Activated CD8-positive, alpha-beta memory T cell treated with anti-CD3 and anti-CD28 coated beads for 4 hours (primary cell): Measurements from ENCODE around the gene MAX.
A peak's percentile ranks its signal among the peaks of the same experiment; 100 is the strongest.

Source experiments
- DNase-seq, 2 donors: peaks; one replicate each; pipeline ENCODE4 v3.0.0-alpha.2; 2020; ENCODE audit warnings: low read depth in 2 of 2

MAX gene

GRCh38 chr14:65102441-65103149 is at the start of gene MAX:
TSS of gene MAX (minus strand) at chr14:65102517. CDS start at chr14:65102339, 178 bp downstream.
- peak; percentile 98 for DNase-seq

- DNase-seq: no peak
These were observed 49.3 kb upstream of the MAX start for GRCh38 chr14:65151609-65151956.

- DNase-seq: no peak
These were observed 48.7 kb upstream of the MAX start for GRCh38 chr14:65150898-65151608.

- no peak for DNase-seq
These were observed 46.8 kb upstream of the MAX start for GRCh38 chr14:65149116-65149515.

GRCh38 chr14:65144170-65144569 is 41.9 kb upstream of the MAX start:
- DNase-seq: no peak

GRCh38 chr14:65142914-65143625 is 40.8 kb upstream of the MAX start:
- no peak for DNase-seq

- no peak for DNase-seq
These were observed 40.1 kb upstream of the MAX start for GRCh38 chr14:65142429-65142828.

GRCh38 chr14:65141523-65141922 is 39.2 kb upstream of the MAX start:
- DNase-seq: no peak

GRCh38 chr14:65137648-65138307 is 35.5 kb upstream of the MAX start:
- no peak for DNase-seq

GRCh38 chr14:65134651-65135579 is 32.6 kb upstream of the MAX start:
- no peak for DNase-seq

GRCh38 chr14:65132855-65133254 is 30.5 kb upstream of the MAX start:
- DNase-seq: no peak

- no peak for DNase-seq
These were observed 29.0 kb upstream of the MAX start for GRCh38 chr14:65131301-65131701.

- no peak for DNase-seq
These were observed 25.8 kb upstream of the MAX start for GRCh38 chr14:65128096-65128495.

GRCh38 chr14:65117769-65118745 is 15.7 kb upstream of the MAX start:
- DNase-seq: no peak

- DNase-seq: no peak
These were observed 13.3 kb upstream of the MAX start for GRCh38 chr14:65115615-65116014.

GRCh38 chr14:65110525-65110924 is 8.2 kb upstream of the MAX start:
- no peak for DNase-seq

GRCh38 chr14:65109357-65109756 is 7.0 kb upstream of the MAX start:
- no peak for DNase-seq

GRCh38 chr14:65107200-65107599 is 4.9 kb upstream of the MAX start:
- no peak for DNase-seq

GRCh38 chr14:65106736-65107135 is 4.4 kb upstream of the MAX start:
- no peak for DNase-seq

- no peak for DNase-seq
These were observed 4.0 kb upstream of the MAX start for GRCh38 chr14:65106316-65106715.
